NCI-H774 (cell line): Measurements from ENCODE around the gene LRRC8D.
"Not testable (repeated sequence)": the region's sequence is repeated elsewhere in the genome, so short reads cannot be mapped to it uniquely, and the experiment has no call there.

ENCODE experiments used
- DNase-seq: peaks from one replicate; lab custom pipeline; 2025; lab: John Stamatoyannopoulos, UW

LRRC8D gene

DNA sequence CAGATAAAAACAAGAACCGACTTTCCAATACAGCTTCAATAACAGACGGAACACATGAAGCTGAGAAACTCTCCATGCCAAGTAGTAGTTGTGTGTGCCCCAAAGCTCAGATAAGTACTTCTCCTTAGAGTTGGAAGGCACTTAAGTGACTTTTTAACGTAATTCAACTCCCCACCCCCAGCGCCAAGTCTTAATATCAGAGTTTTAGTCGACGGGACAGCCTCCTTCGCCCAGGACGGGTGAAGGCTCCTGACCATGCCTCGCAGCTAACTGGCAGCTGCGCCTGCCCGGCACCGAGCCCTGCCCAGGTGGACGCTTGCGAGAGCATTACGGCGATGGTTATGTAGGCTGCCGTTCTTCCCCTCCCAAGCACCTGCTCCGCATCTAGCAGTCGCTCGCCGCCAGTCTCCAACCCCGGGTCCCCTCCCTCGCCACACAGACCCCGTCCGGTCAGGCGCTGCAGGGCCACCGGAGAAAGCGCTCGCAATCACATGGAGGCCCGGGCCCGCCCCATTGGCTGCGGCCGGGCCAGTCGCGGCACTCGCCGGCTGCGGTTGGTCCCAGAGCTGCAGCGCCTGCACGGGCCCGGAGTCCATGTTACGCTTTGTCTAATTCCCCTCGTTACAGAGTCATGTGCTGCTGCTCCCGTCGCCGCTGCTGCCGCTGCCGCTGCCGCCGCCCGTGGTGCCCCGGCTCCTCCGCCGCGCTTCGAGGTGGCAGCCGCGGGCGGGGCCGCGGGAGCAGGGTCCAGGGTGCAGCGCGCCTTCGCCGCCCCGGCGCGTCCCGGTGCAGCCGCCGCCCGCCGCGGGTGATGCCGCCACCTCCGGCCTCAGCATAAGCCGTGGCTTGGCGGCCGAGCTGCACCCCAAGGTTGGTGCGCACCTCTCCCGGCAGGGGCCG is at the start of gene LRRC8D:
LRRC8D (plus strand) TSS at position 611 of the 900 bp plus-strand sequence. CDS start 112,037 bp downstream, outside the sequence.
- DNase-seq = peak; percentile 83

GRCh38 chr1:89771991-89772560 is 48.8 kb upstream of the LRRC8D start:
- DNase-seq = no peak

GRCh38 chr1:89776104-89776503 is 44.7 kb upstream of the LRRC8D start:
- not testable (repeated sequence) for DNase-seq

DNA sequence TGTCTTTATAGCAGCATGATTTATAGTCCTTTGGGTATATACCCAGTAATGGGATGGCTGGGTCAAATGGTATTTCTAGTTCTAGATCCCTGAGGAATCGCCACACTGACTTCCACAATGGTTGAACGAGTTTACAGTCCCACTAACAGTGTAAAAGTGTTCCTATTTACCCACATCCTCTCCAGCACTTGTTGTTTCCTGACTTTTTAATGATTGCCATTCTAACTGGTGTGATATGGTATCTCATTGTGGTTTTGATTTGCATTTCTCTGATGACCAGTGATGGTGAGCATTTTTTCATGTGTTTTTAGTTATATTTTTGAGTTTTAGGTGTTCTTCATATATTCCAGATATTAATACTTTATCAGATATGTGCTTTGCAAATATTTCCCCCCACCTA is 43.6 kb upstream of the LRRC8D start:
- not testable (repeated sequence) for DNase-seq

DNA sequence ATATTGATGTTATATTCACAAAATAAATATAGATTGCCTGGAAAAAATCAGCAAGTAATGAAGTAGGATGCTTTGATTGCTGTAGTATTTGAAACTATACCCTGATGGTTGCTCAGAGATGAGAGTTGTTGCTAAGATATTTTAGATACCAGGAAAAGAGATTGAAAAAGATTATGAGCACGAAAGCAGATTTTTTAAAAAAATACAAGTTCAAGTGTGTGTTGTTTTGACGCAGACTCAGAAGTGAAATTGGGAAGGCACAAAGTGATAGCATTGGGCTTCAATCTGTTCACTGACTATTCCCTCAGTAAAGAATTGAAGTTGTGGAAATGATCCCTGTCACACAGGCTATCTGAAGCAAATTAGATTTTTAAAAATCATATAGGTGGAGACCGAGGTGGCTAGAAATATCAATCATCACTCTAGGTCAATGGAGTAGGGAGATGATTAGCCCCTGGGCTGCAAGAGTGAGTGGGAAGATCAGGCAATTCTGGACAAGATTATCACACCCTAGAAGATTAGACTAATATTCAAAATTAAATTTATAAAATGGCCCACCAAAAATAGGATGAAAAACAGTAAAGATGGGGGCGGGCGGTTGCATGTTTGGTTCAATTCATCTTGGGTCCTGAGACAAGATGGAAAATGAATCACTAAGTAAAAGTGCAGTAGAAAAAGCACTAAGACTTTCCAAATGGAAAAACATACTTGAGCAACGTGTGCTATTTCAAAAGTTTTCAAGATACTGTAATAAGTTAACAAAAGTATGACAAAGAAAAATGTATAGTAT is 41.5 kb upstream of the LRRC8D start:
- DNase-seq = no peak

GRCh38 chr1:89780721-89781120 is 40.1 kb upstream of the LRRC8D start:
- DNase-seq = peak; percentile 3

DNA sequence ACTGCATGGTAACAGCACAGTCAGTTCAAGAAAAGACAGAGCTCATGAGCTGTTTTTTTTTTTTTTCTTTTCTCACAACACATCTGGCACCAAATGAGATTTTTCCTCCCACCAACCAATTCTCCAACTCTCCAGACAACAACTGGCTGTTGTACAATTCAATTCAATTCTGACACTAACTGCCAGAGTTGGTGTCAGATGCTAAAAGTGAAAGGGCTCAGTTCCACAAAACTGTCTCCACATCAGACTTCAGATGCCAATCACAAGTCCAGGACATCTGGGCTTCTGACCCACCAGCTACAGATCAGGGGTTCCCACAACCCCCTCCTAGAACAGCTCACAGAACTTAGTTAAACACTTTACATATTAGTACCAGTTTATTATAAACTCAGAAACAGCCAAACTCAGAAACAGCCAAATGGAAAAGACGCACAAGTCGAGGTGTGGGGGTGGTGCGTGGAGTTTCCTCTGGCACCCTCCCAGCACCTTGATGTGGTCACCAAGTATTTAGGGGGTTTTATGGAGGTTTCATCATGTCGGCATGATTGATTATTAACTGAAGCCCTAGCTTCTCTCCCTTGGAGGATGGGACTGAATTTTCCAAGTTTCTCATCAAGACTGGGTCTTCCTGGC is 39.2 kb upstream of the LRRC8D start:
- DNase-seq = no peak

GRCh38 chr1:89786628-89787214 is 34.1 kb upstream of the LRRC8D start:
- DNase-seq = no peak

DNA sequence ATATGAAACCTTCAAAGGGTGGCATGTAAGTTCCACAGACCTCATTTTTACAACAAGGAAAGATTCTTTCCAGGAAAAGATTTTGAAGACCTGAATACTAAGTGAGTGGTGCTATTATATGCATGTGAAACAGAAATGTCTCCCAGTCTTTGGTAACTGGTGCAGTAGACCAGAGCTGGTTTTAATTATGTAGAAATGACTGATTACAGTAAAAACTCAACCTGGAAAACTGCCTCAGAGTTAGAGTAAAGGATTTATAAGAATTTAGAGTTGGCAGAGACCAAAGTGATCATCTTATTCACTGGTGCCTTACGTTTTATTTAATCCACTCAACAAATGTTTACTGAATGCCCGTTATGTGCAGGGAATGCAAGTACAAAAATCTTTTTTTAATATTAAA is 30.2 kb upstream of the LRRC8D start:
- no peak for DNase-seq

DNA sequence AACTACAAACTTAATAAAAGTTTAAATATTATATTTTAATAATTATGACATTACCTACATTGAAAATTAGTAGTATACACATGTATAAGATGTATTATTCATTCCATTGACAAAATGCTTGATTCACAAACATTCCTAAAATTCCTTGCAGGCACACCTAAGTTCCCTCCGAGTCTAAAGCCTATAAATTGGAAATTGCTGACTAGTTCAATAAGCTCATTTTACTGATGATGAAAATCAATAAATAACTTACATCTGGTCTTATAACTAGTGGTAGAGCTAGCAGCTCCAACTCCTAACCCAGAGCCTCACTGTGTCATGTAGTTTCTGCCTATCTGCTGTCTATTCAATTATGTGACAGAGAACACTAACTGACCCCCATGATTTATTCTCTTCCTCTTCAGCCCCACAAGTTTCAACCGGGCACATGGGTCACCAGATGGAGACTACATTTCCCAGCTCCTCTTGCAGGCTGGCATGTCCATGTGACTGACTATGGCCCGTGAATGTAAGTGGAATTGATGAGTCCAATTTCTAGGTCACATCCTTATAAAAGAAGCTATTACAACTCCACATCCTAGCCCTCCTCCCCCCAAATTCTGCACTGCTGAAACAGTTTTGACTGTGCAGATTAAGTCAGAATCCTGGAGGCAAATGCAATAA is 29.6 kb upstream of the LRRC8D start:
- no peak for DNase-seq

DNA sequence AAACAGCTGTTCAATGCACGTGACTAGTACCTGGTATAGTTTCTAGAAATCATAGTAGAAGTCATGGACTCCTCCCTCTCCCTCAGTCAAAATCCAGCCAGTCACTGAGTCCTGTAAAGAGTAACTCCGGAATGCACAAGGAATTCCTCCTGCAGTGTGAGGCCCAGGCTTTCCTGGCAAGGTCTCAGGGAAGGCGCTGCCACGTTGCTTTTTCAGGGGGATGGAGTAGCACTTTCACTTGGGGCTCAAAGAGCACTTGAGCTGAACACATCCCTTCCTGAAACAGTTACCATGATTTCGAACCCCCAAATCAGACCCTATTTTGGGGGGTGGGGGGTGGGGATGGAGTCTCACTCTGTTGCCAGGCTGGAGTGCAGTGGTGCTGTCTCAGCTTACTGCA is 26.4 kb upstream of the LRRC8D start:
- no peak for DNase-seq

DNA sequence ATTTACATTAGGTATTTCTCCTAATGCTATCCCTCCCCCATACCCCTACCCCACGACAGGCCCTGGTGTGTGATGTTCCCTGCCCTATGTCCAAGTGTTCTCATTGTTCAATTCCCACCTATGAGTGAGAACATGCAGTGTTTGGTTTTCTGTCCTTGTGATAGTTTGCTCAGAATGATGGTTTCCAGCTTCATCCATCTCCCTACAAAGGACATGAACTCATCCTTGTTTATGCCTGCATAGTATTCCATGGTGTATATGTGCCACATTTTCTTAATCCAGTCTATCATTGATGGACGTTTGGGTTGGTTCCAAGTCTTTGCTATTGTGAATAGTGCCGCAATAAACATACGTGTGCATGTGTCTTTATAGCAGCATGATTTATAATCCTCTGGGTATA is 25.3 kb upstream of the LRRC8D start:
- DNase-seq = not testable (repeated sequence)

DNA sequence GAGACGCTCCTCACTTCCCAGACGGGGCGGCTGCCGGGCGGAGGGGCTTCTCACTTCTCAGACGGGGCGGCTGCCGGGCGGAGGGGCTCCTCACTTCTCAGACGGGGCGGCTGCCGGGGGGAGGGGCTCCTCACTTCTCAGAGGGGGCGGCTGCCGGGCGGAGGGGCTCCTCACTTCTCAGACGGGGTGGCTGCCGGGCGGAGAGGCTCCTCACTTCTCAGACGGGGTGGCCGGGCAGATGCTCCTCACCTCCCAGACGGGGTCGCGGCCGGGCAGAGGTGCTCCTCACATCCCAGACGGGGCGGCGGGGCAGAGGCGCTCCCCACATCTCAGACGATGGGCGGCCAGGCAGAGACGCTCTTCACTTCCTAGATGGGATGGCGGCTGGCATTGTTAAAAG is 23.0 kb upstream of the LRRC8D start:
- DNase-seq = not testable (repeated sequence)

- DNase-seq = no peak
These were observed 21.3 kb upstream of the LRRC8D start for GRCh38 chr1:89799495-89799894.

GRCh38 chr1:89800022-89800655 is 20.7 kb upstream of the LRRC8D start:
- no peak for DNase-seq

DNA sequence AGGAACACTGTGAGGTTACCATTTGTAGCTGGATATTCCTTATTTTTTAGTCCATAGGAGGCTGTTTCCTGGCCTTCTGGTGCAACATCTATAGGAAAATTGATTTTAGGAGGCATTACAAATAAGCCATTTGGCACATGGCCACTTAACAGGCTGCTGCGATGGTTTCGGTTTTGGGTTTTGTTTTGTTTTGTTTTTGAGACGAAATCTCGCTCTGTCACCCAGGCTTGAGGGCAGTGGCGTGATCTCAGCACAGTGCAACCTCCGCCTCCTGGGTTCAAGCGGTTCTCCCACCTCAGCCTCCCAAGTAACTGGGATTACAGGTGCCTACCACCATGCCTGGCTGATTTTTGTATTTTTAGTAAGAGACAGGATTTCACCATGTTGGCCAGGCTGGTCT is 20.1 kb upstream of the LRRC8D start:
- no peak for DNase-seq

GRCh38 chr1:89802051-89802450 is 18.8 kb upstream of the LRRC8D start:
- peak; percentile 36 for DNase-seq

DNA sequence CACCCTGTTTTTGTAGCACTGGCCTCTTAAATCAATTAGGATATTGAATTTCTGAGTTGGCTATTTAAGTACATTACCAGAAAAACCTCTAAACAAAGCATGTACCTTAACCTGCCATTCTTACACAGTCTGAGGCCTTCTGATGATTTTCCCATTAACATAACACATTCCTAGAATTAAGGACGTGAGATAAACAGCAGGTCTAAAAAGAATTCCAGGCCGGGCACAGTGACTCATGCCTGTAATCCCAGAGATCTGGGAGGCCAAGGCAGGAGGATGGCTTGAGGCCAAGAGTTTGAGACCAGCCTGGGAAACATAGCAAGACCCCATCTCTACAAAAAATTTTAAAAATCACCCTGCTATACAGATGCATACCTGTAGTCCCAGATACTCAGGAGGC is 18.0 kb upstream of the LRRC8D start:
- DNase-seq = no peak

GRCh38 chr1:89804642-89805237 is 16.1 kb upstream of the LRRC8D start:
- DNase-seq = peak; percentile 65

DNA sequence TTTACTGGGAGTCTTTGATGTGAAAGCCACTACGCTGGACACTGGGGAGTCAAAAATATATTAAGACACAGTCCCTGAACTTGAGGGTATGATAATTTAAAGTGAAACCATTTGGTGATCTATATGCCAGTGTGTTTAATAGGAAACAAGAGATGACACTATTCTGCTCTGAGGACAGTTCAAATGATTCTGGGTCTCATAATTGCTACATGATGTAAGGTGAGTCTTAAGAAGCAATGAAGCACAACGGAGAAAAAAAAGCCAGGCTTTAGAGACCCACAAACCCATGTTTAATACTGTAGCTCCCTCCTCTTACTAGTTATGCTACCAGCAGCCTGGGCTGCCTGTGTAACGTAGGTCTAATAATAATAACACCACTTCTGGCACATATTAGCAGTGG is 14.2 kb upstream of the LRRC8D start:
- no peak for DNase-seq
